M059J (cell line): Measurements from ENCODE around the gene MET. TPM values are rescaled to one million over a fixed set of nuclear protein-coding genes. Genes with fewer than 3 reads are reported as not detected.
A peak's percentile ranks its signal among the peaks of the same experiment; 100 is the strongest.
"Not testable (repeated sequence)": the region's sequence is repeated elsewhere in the genome, so short reads cannot be mapped to it uniquely, and the experiment has no call there.

Source experiments
- DNase-seq: peaks from one replicate; pipeline ENCODE4 v3.0.0-alpha.2; 2012; ENCODE audit warnings: low read depth
- total RNA-seq: library from RNA; depleted of rRNA; stranded (reverse); fragments of >200 nt; shearing (Covaris generic); gene quantifications from 2 replicates; pipeline ENCODE4 v1.2.3, GENCODE V29; 2014

The MET gene
- total RNA-seq, 1 experiment from 2014 or later: 199 TPM

GRCh38 chr7:116697761-116698160 lies 25.8 kb downstream of the MET start:
- DNase-seq: no peak

- no peak for DNase-seq
Measured at GRCh38 chr7:116698396-116698795, 26.4 kb downstream of the MET start.

GRCh38 chr7:116698930-116699721 lies 27.1 kb downstream of the MET start:
- DNase-seq: no peak

GRCh38 chr7:116699722-116700120 lies 27.7 kb downstream of the MET start:
- no peak for DNase-seq

- DNase-seq: peak; percentile 77
Measured at GRCh38 chr7:116702046-116702785, 30.2 kb downstream of the MET start.

- DNase-seq: peak; percentile 40
Measured at GRCh38 chr7:116704650-116705228, 32.7 kb downstream of the MET start.

- no peak for DNase-seq
Measured at GRCh38 chr7:116705419-116705818, 33.4 kb downstream of the MET start.

- peak; percentile 97 for DNase-seq
Measured at GRCh38 chr7:116706668-116707126, 34.7 kb downstream of the MET start.

GRCh38 chr7:116707289-116707688 lies 35.3 kb downstream of the MET start:
- no peak for DNase-seq

- DNase-seq: no peak
Measured at GRCh38 chr7:116708248-116708647, 36.3 kb downstream of the MET start.

GRCh38 chr7:116708861-116709260 lies 36.9 kb downstream of the MET start:
- no peak for DNase-seq

- DNase-seq: no peak
Measured at GRCh38 chr7:116709336-116709735, 37.3 kb downstream of the MET start.

GRCh38 chr7:116710764-116711452 lies 38.9 kb downstream of the MET start:
- DNase-seq: peak; percentile 45

- DNase-seq: no peak
Measured at GRCh38 chr7:116711790-116712189, 39.8 kb downstream of the MET start.

GRCh38 chr7:116713500-116713899 lies 41.5 kb downstream of the MET start:
- peak; percentile 33 for DNase-seq

GRCh38 chr7:116713918-116714317 lies 41.9 kb downstream of the MET start:
- DNase-seq: peak; percentile 90

GRCh38 chr7:116715077-116715476 lies 43.1 kb downstream of the MET start:
- peak; percentile 51 for DNase-seq

GRCh38 chr7:116717137-116717536 lies 45.1 kb downstream of the MET start:
- DNase-seq: no peak

- DNase-seq: not testable (repeated sequence)
Measured at GRCh38 chr7:116723959-116724529, 52.0 kb downstream of the MET start.

GRCh38 chr7:116724560-116725231 lies 52.7 kb downstream of the MET start:
- DNase-seq: no peak

GRCh38 chr7:116726149-116726548 lies 54.2 kb downstream of the MET start:
- no peak for DNase-seq
